Forelimb muscle (tissue), 1 donor: Measurements from ENCODE around the gene VAV2. TPM values are rescaled to one million over a fixed set of nuclear protein-coding genes. Genes with fewer than 3 reads are reported as not detected.
"Not testable (repeated sequence)": the region's sequence is repeated elsewhere in the genome, so short reads cannot be mapped to it uniquely, and the experiment has no call there.

ENCODE experiments used
- DNase-seq: peaks from one replicate; pipeline ENCODE4 v3.0.0-alpha.2; 2013; ENCODE audit warnings: low read depth
- polyA plus RNA-seq: library from polyadenylated mRNA; unstranded; fragments of 120-200 nt; gene quantifications from one replicate; pipeline ENCODE4 v1.2.1, GENCODE V29; 2013; ENCODE audit not compliant: insufficient read length

Gene VAV2
- polyA plus RNA-seq, 1 donor, result 13.5 TPM

DNA sequence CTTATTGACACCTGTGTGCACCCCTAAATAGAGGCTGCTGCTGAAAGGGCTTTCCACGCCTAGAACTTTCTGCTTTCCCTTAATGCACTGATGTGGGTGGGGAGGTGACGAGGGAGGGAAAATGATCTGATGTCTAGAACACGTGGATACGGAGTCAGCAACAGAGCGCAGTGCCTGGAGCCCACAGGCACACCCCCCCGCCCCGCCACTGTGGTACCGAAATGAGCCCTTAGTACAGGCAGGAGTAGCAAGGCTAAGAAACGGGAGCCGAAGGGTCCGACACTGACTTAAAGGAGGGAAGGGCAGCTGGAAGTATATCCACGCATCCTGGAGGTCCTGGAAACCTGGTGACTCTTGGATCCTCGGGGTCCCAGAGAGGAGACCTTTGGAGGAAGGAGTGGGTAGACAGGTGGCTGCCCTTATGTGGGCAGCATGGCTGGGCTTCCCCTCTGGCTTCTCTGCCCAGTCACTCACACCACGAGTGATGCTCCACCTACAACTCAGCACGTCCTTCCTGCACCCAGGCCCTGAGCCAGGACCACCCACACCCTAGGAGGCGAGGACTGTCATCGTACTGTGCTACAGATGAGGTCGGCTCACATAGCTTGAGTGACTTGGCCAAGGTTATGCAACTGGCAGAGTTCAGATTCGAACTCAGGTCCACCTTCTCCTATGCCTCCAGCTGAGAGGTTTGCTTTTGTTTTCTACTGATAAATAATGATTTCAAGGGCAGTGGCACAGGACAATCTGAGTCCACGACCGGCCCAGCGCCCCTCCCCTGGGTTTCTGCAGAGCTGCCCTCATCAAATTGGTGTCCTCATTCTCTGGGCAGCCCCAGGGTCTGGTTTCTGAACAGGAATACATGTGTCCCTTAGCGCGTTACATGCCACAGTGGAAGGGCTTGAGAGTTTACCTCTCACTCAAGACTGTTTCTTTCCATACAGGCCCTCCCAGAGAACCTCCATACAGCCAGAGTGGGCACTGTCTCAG, 4.7 kb upstream of the VAV2 start:
- DNase-seq, result no peak

DNA sequence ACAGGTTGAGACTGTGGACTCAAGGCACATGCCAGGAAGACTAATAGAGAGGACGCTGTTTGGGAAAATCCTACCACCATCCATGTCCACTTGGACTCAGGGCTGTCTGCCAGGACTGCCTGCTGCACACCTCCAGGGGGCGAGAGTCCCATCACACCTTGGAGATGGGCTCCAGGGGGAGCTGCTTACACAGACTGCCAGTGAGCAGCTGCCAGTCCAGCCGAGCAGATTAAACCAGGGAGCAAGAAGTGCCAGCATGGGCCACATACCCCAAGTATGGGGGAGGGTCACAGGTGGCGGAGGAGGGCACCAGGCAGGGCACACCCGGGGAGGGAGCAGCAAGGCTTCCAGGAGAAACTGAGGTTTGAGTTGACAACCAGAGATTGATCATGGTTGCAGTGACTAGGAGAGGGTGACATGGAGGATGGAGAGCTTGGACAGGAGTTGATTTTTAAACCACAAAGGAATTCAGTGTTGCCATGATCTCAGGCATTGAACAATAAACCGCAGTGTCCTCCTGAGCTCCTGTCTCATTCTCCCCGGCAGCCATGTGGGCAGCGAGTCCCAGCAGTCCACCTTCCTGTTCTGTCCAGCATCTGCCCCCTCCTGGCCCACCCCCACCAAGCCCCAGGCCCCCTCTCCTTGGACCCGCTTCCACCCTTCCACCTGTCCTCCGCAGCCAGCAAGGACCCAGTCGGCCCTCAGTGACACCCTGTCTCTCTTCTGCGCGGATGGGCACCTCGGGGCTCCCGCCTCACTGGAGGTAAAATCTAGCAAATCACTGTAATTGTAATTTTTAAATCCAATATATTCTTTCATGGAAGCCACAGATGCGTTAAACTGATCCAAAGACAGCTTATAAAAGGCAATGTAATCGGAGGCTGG, 3.1 kb upstream of the VAV2 start:
- no peak for DNase-seq

DNA sequence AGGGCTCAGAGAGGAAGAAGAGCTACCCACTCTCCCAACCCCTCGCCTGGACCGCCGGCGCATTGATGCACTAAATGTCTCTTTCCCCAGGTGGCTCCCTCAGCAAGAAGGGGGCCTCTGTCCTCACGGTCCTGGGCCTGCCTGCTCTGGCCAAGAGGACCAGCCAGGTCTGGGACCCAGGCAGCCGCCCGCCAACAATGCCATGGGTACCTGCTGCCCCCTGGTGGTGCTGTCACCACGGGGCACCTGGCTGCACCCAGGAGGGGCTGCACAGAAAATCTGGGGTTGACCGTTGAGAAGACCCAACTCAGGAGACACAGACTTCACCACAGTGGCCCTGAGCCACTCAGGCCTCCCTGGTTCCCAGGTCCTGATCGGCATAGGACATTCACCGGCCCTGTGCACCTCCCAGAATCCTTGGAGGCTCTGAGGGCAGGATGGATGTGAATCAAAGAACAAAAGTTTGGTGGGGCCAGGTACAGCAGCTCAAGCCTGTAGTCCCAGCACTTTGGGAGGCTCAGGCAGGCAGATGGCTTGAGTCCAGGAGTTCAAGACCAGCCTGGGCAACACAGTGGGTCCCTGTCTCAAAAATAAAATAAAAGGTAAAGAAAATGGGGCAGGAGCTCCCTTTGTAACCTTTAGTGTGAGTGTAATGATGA, 2.4 kb upstream of the VAV2 start:
- no peak for DNase-seq

DNA sequence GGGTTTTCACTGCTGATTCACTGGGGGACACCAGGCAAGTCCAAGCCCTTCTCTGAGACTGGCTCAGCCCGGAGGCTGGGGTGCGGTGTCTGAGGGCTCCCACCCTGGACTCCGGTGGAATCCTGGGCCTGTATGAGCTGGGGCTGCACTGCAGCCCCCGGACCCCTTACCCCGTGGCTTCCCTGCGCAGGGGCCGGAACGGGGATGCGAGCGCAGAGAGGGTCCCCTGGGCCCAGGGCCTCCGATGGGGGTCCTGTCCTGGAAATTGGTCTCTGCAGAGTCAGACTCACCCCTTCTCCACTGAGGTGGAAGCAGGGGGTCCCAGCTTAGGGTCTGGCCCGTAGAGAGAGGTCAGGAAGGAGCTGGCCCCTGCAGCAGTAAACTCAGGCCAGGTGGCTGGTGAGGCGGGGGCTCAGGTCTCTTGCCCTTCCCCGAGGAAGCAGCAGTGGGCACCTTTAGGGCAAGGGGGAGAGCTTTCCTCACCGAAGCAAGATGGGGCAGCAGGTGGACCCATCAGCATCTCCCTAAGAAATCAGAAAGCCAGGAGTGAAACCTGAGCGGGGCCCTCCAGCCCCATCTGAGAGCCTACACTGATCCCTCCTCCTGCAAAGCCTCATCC, 1.6 kb upstream of the VAV2 start:
- DNase-seq, result no peak

DNA sequence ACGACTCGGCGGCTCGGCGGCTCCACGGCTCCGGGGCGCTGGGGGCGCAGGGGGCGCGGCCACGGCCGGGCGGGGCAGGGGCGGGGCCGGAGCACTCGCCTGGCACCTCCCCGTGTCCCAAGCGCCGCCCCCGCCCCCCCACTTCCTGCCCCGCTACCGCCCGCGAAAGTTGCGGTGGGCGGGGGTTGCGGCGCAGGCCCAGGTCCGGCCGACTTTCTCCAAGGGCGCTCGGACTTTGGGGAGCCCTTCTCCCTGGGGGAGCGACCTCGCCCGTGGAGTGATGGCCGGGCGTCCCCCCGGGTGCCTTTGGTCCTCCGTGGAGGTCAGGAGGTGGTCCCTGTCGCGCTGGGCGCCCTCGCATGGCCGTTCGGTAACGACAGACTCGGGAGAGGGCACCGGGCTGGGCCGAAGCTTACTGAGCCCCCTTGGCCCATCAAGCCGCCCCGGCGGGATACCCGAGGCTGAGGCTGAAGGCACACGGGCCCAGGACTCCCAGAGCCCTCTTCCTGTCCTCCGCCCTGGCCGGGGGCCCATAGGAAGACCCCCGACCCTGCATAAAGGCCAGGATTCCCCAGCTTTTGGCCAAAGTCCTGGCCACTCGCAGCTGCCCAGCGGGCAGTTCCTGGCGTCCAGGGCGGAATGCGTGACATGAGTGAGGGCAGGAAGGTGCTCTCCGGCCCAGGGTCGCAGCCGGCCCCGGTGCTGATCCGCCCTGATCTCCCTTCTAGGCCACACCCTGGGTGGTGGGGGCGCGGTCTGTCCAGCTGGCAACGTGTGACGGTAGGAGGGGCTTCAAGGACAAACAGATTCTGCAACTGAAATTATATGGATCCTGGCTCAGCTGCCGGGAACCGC, 883 bp upstream of the VAV2 start:
- peak; percentile 60 for DNase-seq

DNA sequence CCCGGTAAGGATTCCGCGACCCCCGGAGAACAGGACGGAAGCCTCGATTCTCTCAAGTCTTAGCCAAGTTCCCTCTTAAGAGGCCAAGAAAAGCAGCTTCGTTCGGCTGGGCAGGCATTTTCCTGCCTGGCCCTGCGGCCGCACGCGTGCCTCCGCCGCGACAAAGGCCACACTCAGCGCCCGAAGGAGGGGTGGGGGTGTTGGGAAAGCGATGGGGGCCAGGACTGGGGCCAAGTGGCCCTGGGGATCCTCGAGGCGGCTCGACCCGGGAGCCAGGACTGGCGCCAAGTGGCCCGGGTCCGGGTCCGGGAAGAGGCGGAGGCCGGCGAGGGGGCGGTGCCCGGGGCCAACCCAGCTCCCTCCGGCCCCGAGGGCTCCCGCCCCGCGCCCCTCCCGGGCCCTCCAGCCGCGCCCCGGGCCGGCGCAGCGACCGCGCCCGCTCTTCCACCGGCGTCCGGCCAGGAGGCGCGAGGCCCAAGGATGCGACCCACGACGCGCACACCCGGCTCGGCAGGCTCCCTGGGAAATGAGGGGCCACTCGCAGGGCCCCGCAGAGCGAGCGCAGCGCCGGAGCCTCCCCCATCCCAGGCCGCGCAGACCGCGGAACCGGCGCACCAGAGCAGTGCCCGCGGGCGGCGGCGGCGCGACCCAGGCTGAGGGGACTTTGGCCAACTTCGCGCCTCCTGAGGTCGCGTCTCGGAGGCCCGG, 756 bp downstream of the VAV2 start:
- no peak for DNase-seq

DNA sequence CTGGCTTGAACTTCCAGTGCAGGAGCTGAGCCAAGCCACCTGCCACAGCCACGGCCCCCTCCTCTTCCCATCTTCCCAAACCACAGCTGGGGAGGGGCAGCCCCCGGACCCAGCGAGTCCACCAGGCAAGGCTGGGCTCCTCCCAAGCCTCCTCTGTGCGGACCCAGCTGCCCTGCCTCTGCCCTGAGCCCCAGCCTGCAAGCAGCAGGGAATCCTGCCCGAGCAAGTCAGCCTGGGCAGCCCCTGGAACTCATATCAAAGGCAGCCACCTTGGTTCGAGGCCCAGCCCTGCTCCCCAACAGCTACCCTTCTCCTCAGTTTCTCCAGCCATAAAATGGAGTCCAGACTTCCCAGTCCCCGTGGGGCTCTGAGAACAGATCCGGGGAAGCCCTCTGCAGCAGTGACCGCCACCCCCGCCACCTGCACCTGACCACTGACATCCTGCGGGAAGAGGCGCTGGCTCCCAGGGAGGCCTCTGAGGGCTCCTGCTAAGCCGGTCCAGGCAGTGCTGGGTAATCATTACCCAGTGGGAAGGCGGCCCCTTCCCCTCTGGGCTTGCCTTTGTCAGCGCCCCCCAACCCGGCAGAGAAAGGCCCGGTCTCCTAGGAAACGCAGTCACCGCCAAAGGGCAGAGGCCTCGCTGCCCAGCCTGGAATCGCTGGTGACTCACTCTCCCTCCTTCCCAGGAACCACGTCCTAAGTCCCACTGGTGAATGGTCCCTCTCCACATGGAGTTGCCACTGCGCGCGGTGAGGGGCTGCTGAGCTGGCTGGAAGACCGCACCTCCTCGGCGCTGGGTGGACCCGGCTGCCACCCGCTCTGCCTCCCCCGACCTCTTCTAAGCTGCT, 1.5 kb downstream of the VAV2 start:
- DNase-seq, result no peak

DNA sequence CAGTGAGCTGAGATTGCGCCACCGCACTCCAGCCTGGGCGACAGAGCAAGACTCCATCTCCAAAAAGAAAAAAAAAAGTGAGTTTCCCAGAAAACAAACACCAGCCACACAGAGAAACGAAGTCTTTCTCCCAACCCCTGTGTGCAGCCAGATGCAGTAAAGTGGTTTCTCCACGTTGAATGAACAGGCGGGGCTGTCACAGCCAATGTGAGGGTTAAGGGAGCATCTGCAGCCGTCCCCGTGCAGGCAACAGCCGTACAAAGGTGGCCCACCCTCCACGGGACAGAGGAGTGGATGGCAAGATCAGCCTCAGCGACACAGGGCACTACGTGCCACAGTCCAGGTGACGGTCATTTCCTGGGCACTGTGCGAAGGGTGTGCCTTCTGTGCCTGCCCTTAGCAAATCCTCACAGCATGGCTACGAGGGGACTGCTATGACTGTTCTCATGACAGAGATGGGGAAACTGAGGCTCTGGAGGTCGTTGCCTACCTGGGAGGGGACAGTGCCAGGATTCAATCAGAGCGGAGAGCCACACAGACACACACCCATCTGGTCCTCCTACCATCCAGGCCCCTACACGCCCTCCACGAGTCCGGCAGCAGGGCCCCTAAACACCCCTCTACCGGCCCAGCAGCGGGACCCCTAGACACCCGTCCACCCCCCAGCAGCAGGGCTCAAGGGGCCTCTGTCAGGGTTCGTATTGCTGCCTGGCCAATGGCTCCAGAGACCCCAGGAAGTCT, 2.3 kb downstream of the VAV2 start:
- no peak for DNase-seq

DNA sequence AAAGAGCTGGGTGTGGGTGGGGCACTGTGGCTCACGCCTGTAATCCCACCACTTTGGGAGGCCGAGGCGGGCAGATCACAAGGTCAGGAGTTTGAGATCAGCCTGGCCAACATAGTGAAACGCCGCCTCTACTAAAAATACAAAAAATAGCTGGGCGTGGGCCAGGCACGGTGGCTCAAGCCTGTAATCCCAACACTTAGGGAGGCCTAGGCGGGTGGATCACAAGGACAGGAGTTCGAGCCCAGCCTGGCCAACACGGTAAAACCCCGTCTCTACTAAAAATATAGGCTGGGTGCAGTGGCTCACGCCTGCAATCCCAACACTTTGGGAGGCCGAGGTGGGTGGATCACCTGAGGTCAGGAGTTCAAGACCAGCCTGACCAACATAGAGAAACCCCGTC, 3.4 kb downstream of the VAV2 start:
- DNase-seq, result not testable (repeated sequence)

DNA sequence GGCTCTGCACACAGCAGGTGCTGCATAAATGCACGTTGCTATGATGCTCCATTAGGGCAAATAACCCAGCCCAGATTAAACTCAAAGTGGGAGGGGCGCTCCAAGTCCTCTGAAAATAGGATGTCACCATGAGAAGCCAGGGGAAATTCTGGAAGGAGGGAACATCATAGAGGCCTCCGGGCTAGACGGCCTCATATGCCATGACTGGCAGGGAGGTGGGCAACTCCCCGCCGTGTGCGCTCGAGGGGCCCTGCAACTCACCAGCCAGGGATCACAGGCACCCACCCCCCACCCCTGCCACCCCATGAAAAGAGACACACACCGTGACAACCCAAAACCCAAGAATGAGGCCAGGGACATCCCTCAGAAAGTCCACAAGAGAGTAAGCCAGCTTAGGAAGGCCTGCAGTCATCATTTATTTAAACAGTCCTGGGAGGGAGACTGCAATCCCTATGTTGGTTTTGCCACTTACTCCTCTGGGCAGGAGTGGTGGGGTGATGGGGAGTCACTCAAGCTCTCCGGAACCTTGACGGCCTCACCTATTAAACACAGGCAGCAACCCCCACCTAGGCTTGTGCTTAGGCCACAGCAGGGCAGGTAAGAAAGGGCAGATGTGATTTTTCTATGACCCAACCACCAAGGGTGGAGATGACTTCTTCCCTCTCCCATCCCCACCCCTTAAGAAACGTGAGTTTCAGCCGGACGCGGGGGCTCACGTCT, 4.0 kb downstream of the VAV2 start:
- DNase-seq, result no peak

DNA sequence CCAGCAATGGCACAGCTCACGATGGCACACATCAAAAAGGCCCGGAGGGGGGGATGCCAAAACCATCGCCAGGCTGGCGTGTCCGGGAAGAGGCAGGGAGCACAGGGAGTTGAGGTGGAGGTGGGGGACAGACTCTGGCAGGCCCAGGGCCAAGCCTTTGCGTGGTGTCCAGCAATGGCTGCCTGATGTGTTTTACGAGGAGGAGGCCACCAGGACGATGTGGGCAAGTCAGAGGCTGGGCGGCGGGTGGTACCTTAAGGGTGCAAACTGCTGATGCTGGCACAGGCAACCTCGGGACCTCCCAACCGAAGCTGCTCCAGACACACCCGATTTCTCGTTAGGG, 4.7 kb downstream of the VAV2 start:
- DNase-seq, result no peak

DNA sequence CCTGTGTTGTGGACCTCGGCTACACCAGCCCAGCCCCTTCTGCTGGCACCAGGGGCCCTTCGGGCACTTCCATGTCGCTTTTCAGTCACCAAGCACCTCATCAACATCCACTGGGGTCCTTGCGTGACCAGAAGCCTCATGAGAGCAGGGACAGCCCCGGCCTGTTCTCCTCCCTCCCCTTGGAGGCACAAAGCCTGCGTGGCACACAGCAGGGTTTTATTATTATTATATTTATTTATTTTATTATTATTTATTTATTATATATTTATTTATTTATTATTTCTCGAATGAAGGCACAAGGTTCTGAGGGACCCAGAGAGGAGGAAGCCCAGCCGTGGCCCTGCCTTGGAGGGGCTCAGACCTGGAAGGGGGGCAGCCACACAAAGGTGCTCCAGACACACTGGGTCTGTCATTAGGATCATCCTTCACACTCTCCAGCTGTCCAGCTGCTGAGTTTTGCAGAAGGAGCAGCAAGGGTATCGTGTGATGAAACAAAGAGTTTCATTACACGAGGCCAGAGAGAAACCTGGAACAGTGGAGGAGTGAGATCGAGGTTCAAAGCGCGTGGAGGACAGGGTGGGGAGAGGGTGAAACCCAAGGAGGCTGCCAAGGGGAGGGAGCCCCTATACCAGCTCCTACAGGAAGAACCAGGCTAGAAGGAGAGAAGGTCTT, 5.2 kb downstream of the VAV2 start:
- DNase-seq, result no peak

DNA sequence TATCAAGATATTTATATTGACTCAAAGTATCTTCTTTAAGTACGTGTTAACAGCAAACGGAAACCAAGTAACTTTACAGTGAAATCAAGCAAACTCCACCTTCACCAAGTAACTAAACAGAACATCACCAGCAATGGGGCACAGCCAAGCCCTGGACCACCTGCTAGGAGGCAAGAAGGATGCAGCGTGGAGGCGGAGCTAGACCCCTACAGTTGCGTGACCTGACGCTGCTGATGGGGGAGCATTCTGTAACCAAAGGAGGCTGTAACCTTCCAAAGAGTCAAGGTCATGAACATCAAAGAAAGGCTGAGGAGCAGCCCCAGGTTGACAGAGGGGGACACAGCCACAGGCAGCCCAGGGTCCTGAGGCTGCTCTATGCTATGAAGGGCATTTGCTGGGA, 6.1 kb downstream of the VAV2 start:
- DNase-seq, result no peak

DNA sequence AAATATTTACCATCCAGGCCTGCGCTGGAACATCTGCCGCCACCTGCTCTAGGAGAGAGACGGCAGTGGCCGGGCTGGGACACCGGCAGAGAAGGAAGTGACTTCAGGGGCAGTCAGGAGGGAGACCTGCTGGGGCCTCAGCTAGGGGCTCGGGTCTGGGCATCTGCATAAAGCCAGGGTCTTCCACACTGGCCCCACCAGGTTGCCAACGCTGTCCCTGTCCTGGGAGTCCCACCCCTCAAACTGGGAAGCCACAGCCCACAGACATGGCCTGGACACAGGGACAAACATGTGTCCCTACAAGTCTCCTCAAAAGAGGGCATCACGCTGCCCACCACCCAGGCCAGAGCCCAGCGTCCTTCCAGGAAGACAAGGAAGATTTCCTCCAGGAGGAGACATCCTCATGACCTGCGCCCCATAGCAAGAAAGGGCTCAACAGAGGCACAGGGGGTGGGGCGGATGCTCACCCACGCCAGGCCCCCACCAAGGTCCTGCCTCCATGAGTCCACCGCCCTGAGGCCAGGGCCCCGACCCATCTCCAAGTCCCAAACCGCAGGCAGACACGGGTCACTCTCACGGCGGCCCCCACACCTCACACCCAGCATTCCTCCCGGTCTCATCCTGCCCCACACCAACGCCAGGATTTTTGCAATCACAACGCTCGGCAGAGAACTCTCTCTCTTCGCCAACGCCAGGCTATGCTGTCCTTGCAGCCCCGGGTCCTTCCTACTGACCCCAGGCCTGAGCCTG, 9.0 kb downstream of the VAV2 start:
- DNase-seq, result no peak

DNA sequence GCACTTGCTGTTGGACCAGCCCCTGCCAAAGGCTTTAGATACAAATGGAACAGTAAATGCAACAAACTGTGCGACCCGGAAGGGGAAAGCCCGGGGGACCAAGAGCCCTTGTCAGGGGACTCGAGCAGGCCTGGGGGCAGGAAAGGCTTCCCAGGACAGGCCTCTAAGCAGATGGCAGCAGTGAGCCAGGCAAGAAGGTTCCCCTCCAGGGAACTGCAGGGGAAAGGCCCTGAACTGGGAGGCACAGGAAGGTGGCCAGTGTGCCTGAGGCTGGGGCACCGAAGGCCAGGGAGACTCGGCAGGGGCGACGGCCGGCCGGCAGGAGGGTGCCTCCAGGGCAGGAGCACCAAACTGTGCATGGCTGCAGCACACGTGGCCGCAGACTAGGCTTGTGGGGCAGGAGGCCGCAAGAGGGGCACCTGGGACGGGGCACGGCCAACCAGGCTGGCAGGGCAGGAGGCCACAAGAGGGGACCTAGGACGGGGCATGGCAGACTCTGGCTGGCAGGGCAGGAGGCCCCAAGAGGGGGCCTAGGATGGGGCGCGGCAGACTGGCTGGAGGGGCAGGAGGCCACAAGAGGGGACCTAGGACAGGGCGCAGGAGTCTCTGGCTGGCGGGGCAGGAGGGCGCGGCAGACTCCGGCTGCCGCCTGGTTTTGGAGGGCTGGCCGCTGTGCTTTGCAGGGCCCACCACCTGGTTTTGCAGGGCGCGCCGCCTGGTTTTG, 10.0 kb downstream of the VAV2 start:
- no peak for DNase-seq

DNA sequence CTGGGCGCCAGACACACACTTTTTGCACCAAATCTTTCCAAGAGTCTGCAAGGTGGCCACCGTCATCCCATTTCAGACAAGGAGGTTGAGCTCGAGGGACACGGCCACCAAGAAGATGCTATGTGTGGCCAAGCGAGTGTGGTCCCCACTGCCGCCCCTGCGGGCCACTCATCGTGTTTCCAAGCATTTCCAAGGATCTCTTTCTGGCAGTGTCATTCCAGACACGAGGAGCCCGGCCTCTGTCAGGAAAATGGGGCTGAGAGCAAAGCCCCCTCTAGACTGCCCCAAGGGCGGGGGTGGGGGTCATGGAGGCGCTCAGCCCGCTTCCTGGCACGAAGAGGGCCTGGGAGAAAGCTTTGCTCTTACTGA, 10.6 kb downstream of the VAV2 start:
- no peak for DNase-seq
